EL (cell line): ENCODE measurements around the gene CCL2.
A peak's percentile ranks its signal among the peaks of the same experiment; 100 is the strongest.

ENCODE experiments used
- DNase-seq: peaks from one replicate; pipeline ENCODE4 v3.0.0-alpha.2; 2016

Gene CCL2

GRCh38 chr17:34242587-34243363 lies 12.3 kb upstream of the CCL2 start:
- DNase-seq, result no peak

GRCh38 chr17:34243364-34244320 lies 11.4 kb upstream of the CCL2 start:
- no peak for DNase-seq

- no peak for DNase-seq
Observed at GRCh38 chr17:34245351-34245905, 9.7 kb upstream of the CCL2 start.

- DNase-seq, result no peak
Observed at GRCh38 chr17:34246446-34246845, 8.6 kb upstream of the CCL2 start.

GRCh38 chr17:34246881-34247280 lies 8.2 kb upstream of the CCL2 start:
- no peak for DNase-seq

GRCh38 chr17:34248511-34249024 lies 6.5 kb upstream of the CCL2 start:
- peak; percentile 85 for DNase-seq

- DNase-seq, result no peak
Observed at GRCh38 chr17:34249061-34249460, 6.0 kb upstream of the CCL2 start.

GRCh38 chr17:34249478-34249877 lies 5.6 kb upstream of the CCL2 start:
- DNase-seq, result no peak

- DNase-seq, result no peak
Observed at GRCh38 chr17:34251186-34251585, 3.9 kb upstream of the CCL2 start.

GRCh38 chr17:34252095-34252443 lies 3.0 kb upstream of the CCL2 start:
- no peak for DNase-seq

GRCh38 chr17:34252444-34253138 lies 2.5 kb upstream of the CCL2 start:
- peak; percentile 96 for DNase-seq

GRCh38 chr17:34253139-34253525 lies 2.0 kb upstream of the CCL2 start:
- DNase-seq, result no peak

- DNase-seq, result peak; percentile 89
Observed at GRCh38 chr17:34254146-34254545, 939 bp upstream of the CCL2 start.

GRCh38 chr17:34255381-34255732 lies 272 bp downstream of the CCL2 start:
- DNase-seq, result no peak

GRCh38 chr17:34255841-34256240 lies 756 bp downstream of the CCL2 start:
- DNase-seq, result no peak

GRCh38 chr17:34257299-34257985 lies 2.4 kb downstream of the CCL2 start:
- peak; percentile 38 for DNase-seq

- no peak for DNase-seq
Observed at GRCh38 chr17:34257986-34258326, 2.9 kb downstream of the CCL2 start.

- peak; percentile 67 for DNase-seq
Observed at GRCh38 chr17:34259146-34259545, 4.1 kb downstream of the CCL2 start.

GRCh38 chr17:34260861-34261260 lies 5.8 kb downstream of the CCL2 start:
- DNase-seq, result no peak

GRCh38 chr17:34261568-34262337 lies 6.7 kb downstream of the CCL2 start:
- no peak for DNase-seq

- no peak for DNase-seq
Observed at GRCh38 chr17:34265711-34266110, 10.6 kb downstream of the CCL2 start.

GRCh38 chr17:34269969-34270368 lies 14.9 kb downstream of the CCL2 start, which contains the start of gene CCL7:
TSS of gene CCL7 (plus strand) at chr17:34270221. CDS start at chr17:34270291, 70 bp downstream.
- DNase-seq, result peak; percentile 71
